Mucosa of rectum (tissue), 2 donors: ENCODE data around the gene SH3BP4.

Experiments used
- H3K27ac ChIP-seq, 2 donors: one replicate each; pipeline ENCODE4 v1.7.0; 2013; ENCODE audit warnings: inconsistent platforms in 2 of 2, low read depth in 2 of 2, low read length in 2 of 2
- H3K27me3 ChIP-seq, 2 donors: one replicate each; pipeline ENCODE4 v1.7.0; 2013; ENCODE audit warnings: low read length in 2 of 2; ENCODE audit not compliant: control insufficient read depth in 2 of 2, insufficient read depth in 2 of 2
- H3K36me3 ChIP-seq, 2 donors: one replicate each; pipeline ENCODE4 v1.7.0; 2013; ENCODE audit warnings: low read length in 2 of 2; ENCODE audit not compliant: control insufficient read depth in 2 of 2, insufficient read depth in 2 of 2
- H3K4me1 ChIP-seq, 2 donors: one replicate each; pipeline ENCODE4 v1.7.0; 2013; ENCODE audit warnings: low read length in 2 of 2, mild to moderate bottlenecking in 1 of 2; ENCODE audit not compliant: control insufficient read depth in 2 of 2, insufficient read depth in 2 of 2
- H3K4me3 ChIP-seq, 2 donors: one replicate each; pipeline ENCODE4 v1.7.0; 2013; ENCODE audit warnings: low read length in 2 of 2
- H3K9ac ChIP-seq, 2 donors: one replicate each; pipeline ENCODE4 v1.7.0; 2013; ENCODE audit warnings: low read length in 2 of 2, low read depth in 1 of 2, mild to moderate bottlenecking in 1 of 2
- H3K9me3 ChIP-seq, 2 donors: one replicate each; pipeline ENCODE4 v1.7.0; 2013; ENCODE audit warnings: low read length in 2 of 2; ENCODE audit not compliant: control insufficient read depth in 2 of 2
- donor health status: healthy.
- donor health status: Normal muscosa, but diverticular disease.

The SH3BP4 gene

DNA sequence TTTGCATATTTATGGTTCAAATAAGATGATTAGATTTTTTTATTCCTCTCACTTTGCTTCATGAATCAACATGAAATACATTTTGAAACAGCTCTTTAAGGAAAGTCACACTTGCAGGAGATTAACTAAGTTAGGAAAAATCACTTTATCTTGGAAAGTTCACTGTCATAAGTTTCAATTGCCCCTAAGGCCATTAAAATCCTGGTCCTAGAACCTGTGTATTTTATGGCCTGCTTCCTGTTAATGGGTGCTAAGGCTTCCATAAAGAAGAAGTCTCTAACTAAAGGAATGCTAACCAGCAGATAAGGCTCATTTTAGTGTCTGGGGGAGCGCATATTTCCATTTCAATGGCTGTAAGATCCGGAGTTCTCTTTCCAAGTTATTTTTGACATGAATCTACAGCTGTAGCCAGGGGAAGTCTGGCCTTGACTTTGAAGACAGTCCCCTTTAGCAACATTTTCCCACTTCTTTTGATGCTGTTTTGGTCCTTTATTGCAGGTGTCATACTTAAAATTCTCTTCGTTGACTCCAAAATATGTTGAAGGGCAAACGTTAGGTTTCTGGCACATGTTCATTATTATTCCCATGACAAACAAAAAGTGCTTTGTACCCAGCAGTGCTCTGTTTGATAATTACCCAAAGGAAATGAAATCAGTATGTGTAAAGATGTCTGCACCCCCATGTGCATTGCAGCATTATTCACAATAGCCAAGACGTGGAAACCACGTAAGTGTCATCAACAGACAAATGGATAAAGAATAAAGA is 34.4 kb upstream of the SH3BP4 start:
- Histone ChIP-seq H3K9me3 (no peaks in the 10 kb centered on the region), H3K27ac (no peak overlapping the region), H3K9ac (no peak overlapping the region), H3K4me1 (no peaks in the 10 kb centered on the region), H3K27me3 (no peaks in the 10 kb centered on the region), H3K4me3 (no peak overlapping the region), H3K36me3 (no peaks in the 10 kb centered on the region)

DNA sequence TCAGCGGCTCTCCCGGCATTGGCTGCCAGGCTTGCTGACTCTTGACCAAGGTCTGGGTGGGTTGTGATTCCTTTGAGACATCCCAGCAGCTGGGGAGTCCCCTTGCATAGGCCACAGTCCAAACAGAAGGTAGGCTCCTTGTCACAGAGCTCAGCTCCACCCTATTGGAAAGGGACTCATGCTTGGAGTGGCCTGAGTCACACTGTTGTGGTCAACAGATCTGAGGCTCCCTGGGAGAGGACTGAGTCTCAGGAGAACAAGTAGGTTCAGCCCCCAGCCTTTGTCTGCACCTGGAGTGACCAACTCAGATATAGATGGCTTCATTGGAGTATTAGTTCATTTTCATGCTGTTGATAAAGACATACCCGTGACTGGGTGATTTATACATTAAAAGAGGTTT is 32.1 kb upstream of the SH3BP4 start:
- no peak overlapping the region for H3K4me3 ChIP-seq
- H3K9me3 ChIP-seq: no peaks in the 10 kb centered on the region
- no peaks in the 10 kb centered on the region for H3K36me3 ChIP-seq
- H3K27me3 ChIP-seq: no peaks in the 10 kb centered on the region
- H3K9ac ChIP-seq: no peak overlapping the region
- no peaks in the 10 kb centered on the region for H3K4me1 ChIP-seq
- no peak overlapping the region for H3K27ac ChIP-seq

DNA sequence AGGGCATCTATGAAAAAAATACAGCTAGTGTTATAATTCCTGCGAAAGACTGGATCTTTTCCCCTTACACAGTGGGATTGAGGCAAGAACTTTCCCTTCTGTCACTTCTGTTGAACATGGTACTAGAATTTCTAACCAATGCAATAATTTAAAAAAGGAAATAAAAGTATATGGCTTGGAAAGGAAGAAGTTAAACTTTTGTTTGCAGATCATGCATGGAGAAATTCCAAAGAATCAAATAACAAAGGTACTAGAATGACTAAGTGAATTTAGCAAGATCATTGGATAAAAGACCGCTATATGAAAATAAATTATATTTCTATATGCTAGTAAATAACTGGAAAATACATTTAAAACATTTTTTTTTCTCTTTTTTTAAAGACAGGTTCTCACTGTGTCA is 31.0 kb upstream of the SH3BP4 start:
- no peaks in the 10 kb centered on the region for H3K27me3 ChIP-seq
- H3K4me1 ChIP-seq: no peaks in the 10 kb centered on the region
- H3K4me3 ChIP-seq: no peak overlapping the region
- no peaks in the 10 kb centered on the region for H3K36me3 ChIP-seq
- H3K27ac ChIP-seq: no peak overlapping the region
- no peaks in the 10 kb centered on the region for H3K9me3 ChIP-seq
- H3K9ac ChIP-seq: no peak overlapping the region

DNA sequence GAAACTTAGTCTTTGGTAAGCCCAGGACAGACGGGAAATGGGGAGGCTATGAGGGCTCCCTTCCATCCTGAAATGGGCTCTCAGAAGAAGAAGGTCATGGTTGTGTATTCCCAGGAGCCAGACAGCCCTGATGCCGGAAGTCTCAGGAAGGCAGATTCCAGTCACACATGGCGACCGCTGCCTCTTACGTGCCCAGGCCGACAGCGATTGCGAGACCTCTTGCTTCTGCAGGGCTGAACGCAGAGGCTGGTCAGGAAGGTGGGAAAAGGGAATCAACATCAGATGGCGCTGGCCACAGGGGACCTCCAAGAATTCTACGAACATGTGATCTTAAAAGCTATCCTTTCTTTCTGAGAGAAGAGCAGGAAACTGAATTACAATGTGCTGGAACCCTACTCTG is 22.8 kb upstream of the SH3BP4 start:
- H3K27me3 ChIP-seq: no peaks in the 10 kb centered on the region
- no peaks in the 10 kb centered on the region for H3K36me3 ChIP-seq
- no peak overlapping the region for H3K27ac ChIP-seq
- no peak overlapping the region for H3K9ac ChIP-seq
- no peaks in the 10 kb centered on the region for H3K4me1 ChIP-seq
- H3K4me3 ChIP-seq: no peak overlapping the region
- no peaks in the 10 kb centered on the region for H3K9me3 ChIP-seq

DNA sequence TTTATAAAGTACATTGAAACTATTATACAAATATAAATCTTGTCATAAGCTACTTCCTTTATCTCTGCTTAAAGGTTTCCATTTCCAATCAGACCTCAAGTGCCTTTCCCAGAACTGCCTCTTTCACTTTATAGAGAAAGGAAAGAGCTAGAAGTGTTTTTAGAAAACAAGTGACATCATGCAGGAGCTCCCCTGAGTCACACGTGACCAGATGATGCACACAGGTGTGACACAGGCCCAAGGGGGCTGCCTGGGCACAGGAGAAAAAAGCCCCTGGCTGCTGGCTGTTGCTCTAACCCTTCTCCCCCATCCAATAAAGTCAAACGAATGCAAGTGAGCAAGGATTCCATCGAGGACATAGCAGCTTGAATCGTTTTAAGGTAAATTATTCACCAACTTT is 21.4 kb upstream of the SH3BP4 start:
- H3K27ac ChIP-seq: no peak overlapping the region
- no peaks in the 10 kb centered on the region for H3K36me3 ChIP-seq
- H3K9ac ChIP-seq: no peak overlapping the region
- no peak overlapping the region for H3K4me3 ChIP-seq
- no peaks in the 10 kb centered on the region for H3K27me3 ChIP-seq
- H3K9me3 ChIP-seq: no peaks in the 10 kb centered on the region
- H3K4me1 ChIP-seq: no peaks in the 10 kb centered on the region

DNA sequence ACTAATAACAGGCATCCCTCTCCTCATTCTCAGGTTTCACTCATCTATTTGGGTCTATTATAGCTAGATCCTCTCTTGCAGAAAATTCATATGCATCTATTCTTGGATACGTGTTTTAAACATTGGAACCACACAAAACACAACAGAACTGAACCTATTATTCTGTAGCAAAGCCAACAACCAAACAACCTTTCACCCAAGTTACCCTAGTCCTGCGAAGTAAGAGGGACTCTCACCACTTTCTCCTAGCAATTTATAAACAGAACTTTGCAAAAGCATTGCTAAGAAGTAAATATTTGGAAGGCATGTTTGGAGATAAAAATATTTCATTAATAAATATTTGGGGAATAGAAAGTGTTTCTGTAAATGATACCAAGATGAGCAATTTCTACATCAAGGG is 20.4 kb upstream of the SH3BP4 start:
- Histone ChIP-seq H3K9me3 (no peaks in the 10 kb centered on the region), H3K9ac (no peak overlapping the region), H3K27me3 (no peaks in the 10 kb centered on the region), H3K27ac (no peak overlapping the region), H3K4me1 (no peaks in the 10 kb centered on the region), H3K4me3 (no peak overlapping the region), H3K36me3 (no peaks in the 10 kb centered on the region)

DNA sequence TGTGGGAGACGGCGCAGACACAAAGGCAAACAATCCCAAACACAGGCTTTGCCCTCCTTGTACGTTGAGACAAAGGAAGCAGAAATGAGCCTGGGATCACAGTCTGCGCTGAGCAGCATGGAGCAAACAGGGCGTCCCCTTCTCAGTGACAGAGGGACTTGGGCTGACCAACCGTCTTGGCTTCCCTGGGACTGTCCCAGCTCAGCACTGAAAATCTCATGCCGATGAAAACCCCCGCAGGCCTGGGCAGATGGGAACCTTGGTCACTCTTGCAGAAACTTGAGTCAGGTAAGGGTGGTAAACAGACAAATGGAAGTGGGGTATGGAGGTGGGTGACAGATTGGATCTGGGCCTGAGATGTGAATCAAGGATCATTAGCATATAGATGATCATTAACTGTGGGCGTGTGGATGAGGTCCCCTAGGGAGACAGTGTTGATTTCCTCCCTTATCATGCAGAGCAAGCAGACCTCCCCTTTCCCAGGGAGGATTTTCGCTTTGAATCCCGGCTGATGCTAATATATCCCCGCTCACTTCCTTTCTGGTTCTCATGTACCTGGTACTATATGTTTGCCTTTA is 19.1 kb upstream of the SH3BP4 start:
- H3K4me1 ChIP-seq: no peaks in the 10 kb centered on the region
- H3K27ac ChIP-seq: no peak overlapping the region
- H3K9ac ChIP-seq: no peak overlapping the region
- H3K36me3 ChIP-seq: no peaks in the 10 kb centered on the region
- no peaks in the 10 kb centered on the region for H3K9me3 ChIP-seq
- no peak overlapping the region for H3K4me3 ChIP-seq
- no peaks in the 10 kb centered on the region for H3K27me3 ChIP-seq

DNA sequence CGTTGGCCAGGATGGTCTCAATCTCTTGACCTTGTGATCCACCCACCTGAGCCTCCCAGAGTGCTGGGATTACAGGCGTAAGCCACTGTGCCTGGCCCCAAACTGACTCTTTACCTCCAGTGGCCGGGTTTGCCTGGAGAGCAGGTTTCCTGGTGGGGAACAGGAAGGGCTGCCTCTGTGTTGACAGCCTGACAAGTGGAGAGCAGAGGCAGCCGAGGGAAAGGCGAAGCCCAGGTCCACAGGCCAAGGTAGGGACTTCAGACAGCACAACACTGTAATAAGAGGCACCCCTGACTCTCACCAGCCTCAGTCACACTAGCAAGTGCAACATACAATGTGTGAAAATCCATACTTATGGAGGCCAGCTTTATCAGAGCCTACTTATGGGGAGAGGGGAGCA is 16.5 kb upstream of the SH3BP4 start:
- H3K36me3 ChIP-seq: no peaks in the 10 kb centered on the region
- H3K27me3 ChIP-seq: no peaks in the 10 kb centered on the region
- no peaks in the 10 kb centered on the region for H3K9me3 ChIP-seq
- H3K4me1 ChIP-seq: no peaks in the 10 kb centered on the region
- H3K9ac ChIP-seq: no peak overlapping the region
- no peak overlapping the region for H3K4me3 ChIP-seq
- no peak overlapping the region for H3K27ac ChIP-seq

DNA sequence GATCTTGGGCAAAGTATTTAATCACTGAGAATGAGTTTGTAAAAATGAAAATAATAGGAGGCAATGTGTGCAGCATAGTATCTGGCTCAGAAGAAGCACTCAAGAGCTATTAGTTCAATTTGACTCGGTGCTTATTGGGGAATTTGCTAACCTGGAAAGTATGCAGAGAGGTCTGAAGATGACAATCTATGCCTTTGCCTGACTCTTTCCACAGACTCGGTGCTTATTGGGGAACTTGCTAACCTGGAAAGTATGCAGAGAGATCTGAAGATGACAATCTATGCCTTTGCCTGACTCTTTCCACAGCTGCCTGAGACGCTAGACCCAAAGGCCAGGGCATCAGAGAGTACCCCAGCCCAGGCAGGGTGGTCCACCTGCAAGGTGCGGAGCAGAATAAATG is 12.2 kb upstream of the SH3BP4 start:
- H3K27me3 ChIP-seq: no peaks in the 10 kb centered on the region
- no peak overlapping the region for H3K27ac ChIP-seq
- H3K36me3 ChIP-seq: no peaks in the 10 kb centered on the region
- no peak overlapping the region for H3K9ac ChIP-seq
- H3K9me3 ChIP-seq: no peaks in the 10 kb centered on the region
- no peak overlapping the region for H3K4me3 ChIP-seq
- H3K4me1 ChIP-seq: no peaks in the 10 kb centered on the region

DNA sequence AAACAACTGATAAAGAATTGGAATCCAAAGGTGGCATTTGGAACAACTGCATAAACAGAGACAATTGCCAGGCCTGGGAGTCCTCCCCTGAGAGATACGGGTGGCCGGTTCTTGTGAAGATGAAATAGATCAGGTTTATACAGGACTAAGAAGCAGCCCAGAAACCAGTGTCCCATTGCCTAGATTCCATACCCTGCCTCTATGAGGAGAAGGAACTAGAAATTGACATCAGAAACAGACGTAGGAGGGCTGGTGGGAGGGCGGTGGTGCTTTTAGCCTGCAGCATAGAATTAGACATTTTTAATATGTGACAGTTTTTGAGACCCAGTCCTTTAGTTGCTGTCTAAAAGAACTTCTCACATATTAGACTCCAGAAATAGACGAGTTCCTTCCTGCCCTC is 11.8 kb upstream of the SH3BP4 start:
- Histone ChIP-seq H3K4me3 (no peak overlapping the region), H3K9me3 (no peaks in the 10 kb centered on the region), H3K27ac (no peak overlapping the region), H3K36me3 (no peaks in the 10 kb centered on the region), H3K4me1 (no peaks in the 10 kb centered on the region), H3K9ac (no peak overlapping the region), H3K27me3 (no peaks in the 10 kb centered on the region)
